Fibroblast of mammary gland (primary cell): ENCODE data around the gene LMLN.

ENCODE experiments used
- DNase-seq: peaks from one replicate; pipeline ENCODE4 v3.0.0-alpha.2; 2010; ENCODE audit warnings: low read depth
- H3K4me3 ChIP-seq: 2 replicates; pipeline ENCODE4 v1.5.1; 2011; ENCODE audit warnings: low read depth, mild to moderate bottlenecking, low read length, moderate library complexity; ENCODE audit not compliant: control insufficient read depth
- TF ChIP-seq, protein P1 (sequence below): conservative IDR thresholded peaks from 2 replicates; pipeline ENCODE4 v1.5.1; 2011; ENCODE audit warnings: low read depth, low read length, inconsistent platforms; ENCODE audit not compliant: control insufficient read depth, insufficient read depth

LMLN gene

DNA sequence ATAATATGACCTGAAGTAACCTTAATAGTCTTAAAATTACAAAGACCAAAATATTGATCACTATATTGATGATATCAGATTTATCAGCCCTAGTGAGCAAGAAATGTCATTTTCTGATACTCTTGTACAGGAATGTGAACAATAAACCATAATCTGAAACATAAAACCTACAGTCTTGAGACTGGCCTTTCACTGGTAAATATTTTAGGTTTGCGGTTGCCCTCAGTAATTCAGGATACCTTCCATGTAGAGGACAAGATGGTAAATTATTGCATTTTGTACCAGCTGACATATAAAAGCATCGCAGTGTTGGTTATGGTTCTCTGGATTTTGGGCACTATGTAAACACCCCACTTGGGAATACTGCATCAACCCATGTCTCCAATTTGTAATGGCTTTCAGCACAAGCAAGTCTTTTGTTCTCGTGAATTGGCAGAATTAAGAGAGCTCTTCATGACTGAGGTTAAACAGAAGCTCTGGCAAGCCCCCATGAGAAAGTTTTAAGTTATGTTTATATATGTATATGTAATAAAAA lies 128.5 kb downstream of the LMLN start:
- TF ChIP-seq, protein P1, sequence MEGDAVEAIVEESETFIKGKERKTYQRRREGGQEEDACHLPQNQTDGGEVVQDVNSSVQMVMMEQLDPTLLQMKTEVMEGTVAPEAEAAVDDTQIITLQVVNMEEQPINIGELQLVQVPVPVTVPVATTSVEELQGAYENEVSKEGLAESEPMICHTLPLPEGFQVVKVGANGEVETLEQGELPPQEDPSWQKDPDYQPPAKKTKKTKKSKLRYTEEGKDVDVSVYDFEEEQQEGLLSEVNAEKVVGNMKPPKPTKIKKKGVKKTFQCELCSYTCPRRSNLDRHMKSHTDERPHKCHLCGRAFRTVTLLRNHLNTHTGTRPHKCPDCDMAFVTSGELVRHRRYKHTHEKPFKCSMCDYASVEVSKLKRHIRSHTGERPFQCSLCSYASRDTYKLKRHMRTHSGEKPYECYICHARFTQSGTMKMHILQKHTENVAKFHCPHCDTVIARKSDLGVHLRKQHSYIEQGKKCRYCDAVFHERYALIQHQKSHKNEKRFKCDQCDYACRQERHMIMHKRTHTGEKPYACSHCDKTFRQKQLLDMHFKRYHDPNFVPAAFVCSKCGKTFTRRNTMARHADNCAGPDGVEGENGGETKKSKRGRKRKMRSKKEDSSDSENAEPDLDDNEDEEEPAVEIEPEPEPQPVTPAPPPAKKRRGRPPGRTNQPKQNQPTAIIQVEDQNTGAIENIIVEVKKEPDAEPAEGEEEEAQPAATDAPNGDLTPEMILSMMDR = no peak
- no peak for DNase-seq

DNA sequence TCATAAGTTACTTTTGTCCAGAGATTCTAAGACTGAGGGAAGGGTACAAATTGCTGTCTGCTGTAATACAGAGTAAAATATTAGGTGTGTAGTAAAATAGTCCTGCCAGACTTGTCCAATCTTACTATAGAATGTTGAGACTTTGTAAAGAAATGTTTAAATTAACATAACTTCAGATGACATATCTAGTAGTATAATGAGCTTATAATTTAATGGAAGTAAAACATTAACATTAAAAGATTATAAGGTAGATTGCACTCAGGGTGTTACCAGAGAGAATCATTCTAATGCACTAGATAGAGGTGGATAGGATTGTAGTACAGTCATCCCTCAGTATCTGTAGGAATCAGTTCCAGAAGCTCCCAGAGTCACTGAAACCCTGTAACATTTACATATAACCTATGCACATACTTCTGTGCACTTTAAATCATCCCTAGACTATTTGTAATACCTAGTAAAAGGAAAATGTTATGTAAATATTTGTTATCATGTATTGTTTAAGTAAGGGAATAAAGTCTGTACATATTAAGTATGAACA lies 130.8 kb downstream of the LMLN start:
- no peak for DNase-seq
- TF ChIP-seq, protein P1 = no peak
- no peak overlapping the region for H3K4me3 ChIP-seq

More for the DNA sequence above, 128.5 kb downstream of the LMLN start:
- no peak overlapping the region for H3K4me3 ChIP-seq

DNA sequence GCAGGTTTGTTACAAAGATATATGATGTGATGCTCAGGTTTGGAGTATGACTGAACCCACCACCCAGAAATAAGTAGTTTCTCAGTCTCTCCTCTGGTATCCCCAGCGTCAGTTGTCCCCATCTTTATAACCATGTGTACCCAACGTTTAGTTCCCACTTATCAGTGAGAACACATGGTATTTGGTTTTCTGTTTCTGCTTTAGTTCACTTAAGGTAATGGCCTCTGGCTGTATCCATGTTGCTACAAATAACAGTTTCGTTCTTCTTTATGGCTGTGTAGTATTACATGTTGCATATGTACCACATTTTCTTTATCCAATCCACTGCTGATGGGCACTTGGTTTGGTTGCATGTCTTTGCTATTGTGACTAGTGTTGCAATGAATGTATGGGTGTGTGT lies 132.3 kb downstream of the LMLN start:
- TF ChIP-seq, protein P1 = no peak
- DNase-seq = no peak
- no peak overlapping the region for H3K4me3 ChIP-seq

DNA sequence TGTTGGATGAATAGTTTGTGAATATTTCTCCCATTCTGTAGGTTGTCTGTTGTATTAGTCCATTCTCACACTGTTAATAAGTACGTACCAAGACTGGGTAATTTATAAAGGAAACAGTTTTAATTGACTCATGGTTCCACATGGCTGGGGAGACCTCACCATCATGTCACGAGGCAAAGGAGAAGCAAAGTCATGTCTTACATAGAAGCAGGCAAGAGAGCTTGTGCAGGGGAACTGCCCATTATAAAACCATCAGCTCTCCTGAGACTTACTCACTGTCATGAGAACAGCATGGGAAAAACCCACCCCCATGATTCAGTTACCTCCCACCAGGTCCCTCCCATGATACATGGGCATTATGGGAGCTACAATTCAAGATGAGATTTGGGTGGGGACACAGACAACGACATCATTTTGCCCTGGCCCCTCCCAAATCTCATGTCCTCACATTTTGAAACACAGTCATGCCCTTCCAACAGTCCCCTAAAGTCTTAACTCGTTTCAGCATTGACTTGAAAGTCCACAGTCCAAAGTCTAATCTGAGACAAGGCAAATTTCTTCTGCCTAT lies 133.2 kb downstream of the LMLN start:
- no peak overlapping the region for H3K4me3 ChIP-seq
- TF ChIP-seq, protein P1 = no peak
- DNase-seq = no peak
